ENCODE data around the gene SRCAP. TPM values are rescaled to one million over a fixed set of nuclear protein-coding genes. Genes with fewer than 3 reads are reported as not detected.

The SRCAP gene
- polyA plus RNA-seq, 10 donors: 19.8 to 25.7 (median 23.4) TPM

- no peak for DNase-seq
These were observed 74.9 kb downstream of the SRCAP start for GRCh38 chr16:30773826-30774225.

- DNase-seq: no peak
These were observed 75.6 kb downstream of the SRCAP start for GRCh38 chr16:30774367-30775130.

- no peak for DNase-seq
These were observed 76.1 kb downstream of the SRCAP start for GRCh38 chr16:30775131-30775391.

- DNase-seq: peak; percentile 84 to 96 (median 90)
These were observed 76.6 kb downstream of the SRCAP start for GRCh38 chr16:30775392-30776188.

- no peak for DNase-seq
These were observed 78.8 kb downstream of the SRCAP start for GRCh38 chr16:30777591-30778297.

- no peak for DNase-seq
These were observed 79.7 kb downstream of the SRCAP start for GRCh38 chr16:30778549-30779244.

GRCh38 chr16:30779596-30779995 lies 80.6 kb downstream of the SRCAP start:
- no peak for DNase-seq

GRCh38 chr16:30780021-30780420 lies 81.0 kb downstream of the SRCAP start:
- DNase-seq: no peak

- DNase-seq: no peak
These were observed 81.6 kb downstream of the SRCAP start for GRCh38 chr16:30780549-30780948.

- DNase-seq: no peak
These were observed 83.7 kb downstream of the SRCAP start for GRCh38 chr16:30782486-30783279.

GRCh38 chr16:30783280-30784109 lies 84.5 kb downstream of the SRCAP start:
- DNase-seq: no peak

- no peak for DNase-seq
These were observed 85.2 kb downstream of the SRCAP start for GRCh38 chr16:30784215-30784614.

- DNase-seq: no peak
These were observed 86.4 kb downstream of the SRCAP start for GRCh38 chr16:30785126-30786106.

- DNase-seq: peak in 2 of 3 donors; percentile 42 to 76
These were observed 87.4 kb downstream of the SRCAP start for GRCh38 chr16:30786115-30786935.

- DNase-seq: peak; percentile 77 to 93 (median 85)
These were observed 88.1 kb downstream of the SRCAP start, which contains the start of gene ZNF629 for GRCh38 chr16:30786936-30787612. TSS of gene ZNF629 (minus strand) at chr16:30787205. CDS start at chr16:30784482, 2,723 bp downstream.

- no peak for DNase-seq
These were observed 88.8 kb downstream of the SRCAP start for GRCh38 chr16:30787613-30788378.
